22Rv1 (cell line): ENCODE results near the gene FAM234B.

Experiments used
- H3K27ac ChIP-seq: fragments of 450-650 bp; 2 replicates; pipeline ENCODE4 v1.5.1; 2017
- ZFX ChIP-seq: fragments of 450-650 bp; IDR thresholded peaks from 2 replicates; pipeline ENCODE4 v1.6.1; 2017; ENCODE audit warnings: antibody characterized with exemption, borderline replicate concordance
- TF ChIP-seq, protein P1 (sequence below): fragments of 450-650 bp; IDR thresholded peaks from 2 replicates; pipeline ENCODE4 v1.5.1; 2017; ENCODE audit warnings: mild to moderate bottlenecking

FAM234B gene

DNA sequence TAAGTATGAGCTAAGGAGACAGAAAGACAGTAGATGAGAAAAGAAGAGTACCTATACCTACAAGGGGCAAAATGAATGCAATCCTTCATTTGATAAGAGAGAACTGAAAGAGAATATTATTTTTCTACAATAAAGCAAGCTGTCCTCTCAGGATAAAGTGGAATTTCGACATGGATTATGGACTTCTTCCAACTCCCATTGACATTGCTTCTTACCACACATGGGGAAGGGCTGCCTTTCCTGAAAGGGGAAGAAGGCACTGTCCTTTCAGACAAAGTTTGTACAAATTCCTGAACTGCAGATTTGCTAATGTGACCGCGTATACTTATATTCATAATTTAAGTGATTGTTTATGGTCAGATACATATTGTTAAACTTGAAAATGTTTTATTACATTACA is 39.8 kb upstream of the FAM234B start:
- no peak overlapping the region for H3K27ac ChIP-seq

DNA sequence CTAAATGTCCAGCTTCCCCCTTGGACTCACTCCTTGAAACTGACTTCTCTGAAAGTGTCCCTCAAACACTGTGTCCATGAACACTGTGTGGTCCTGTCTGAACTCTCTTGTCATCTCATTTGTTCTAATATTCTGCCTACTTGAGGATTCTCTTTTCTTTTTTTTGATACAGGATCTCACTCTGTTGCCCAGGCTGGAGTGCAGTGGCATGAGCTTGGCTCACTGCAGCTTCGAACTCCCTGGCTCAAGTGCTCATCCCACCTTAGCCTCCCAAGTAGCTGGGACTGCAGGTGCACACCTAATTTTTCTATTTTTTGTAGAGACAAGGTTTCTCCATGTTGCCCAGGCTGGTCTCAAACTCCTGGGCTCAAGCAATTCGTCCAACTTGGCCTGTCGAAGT is 39.2 kb upstream of the FAM234B start:
- no peak for TF ChIP-seq ZFX
- TF ChIP-seq, protein P1, sequence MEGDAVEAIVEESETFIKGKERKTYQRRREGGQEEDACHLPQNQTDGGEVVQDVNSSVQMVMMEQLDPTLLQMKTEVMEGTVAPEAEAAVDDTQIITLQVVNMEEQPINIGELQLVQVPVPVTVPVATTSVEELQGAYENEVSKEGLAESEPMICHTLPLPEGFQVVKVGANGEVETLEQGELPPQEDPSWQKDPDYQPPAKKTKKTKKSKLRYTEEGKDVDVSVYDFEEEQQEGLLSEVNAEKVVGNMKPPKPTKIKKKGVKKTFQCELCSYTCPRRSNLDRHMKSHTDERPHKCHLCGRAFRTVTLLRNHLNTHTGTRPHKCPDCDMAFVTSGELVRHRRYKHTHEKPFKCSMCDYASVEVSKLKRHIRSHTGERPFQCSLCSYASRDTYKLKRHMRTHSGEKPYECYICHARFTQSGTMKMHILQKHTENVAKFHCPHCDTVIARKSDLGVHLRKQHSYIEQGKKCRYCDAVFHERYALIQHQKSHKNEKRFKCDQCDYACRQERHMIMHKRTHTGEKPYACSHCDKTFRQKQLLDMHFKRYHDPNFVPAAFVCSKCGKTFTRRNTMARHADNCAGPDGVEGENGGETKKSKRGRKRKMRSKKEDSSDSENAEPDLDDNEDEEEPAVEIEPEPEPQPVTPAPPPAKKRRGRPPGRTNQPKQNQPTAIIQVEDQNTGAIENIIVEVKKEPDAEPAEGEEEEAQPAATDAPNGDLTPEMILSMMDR = no peak
- no peak overlapping the region for H3K27ac ChIP-seq

More for the DNA sequence above, 39.8 kb upstream of the FAM234B start:
- no peak for TF ChIP-seq ZFX
- TF ChIP-seq, protein P1 = no peak

DNA sequence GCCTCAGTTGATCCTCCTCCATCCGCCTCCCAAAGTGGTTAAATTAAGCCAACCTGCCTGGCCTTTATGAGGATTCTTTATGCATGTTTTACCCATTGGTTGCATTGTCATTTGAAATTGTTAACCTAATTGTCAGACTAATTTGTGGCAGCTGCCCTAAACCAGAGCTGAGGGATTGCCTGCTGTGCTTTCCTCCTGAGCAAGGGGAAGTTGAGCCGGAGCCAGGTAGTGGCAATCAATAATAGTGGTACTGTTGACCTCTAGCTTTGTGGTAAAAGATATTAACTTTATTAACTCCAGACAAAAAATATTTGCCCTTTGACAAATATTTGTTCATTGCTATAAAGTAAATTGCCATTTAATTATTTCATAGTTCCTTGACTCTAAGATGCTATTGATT is 38.5 kb upstream of the FAM234B start:
- H3K27ac ChIP-seq = no peak overlapping the region
- TF ChIP-seq ZFX = no peak
- TF ChIP-seq, protein P1 = no peak

DNA sequence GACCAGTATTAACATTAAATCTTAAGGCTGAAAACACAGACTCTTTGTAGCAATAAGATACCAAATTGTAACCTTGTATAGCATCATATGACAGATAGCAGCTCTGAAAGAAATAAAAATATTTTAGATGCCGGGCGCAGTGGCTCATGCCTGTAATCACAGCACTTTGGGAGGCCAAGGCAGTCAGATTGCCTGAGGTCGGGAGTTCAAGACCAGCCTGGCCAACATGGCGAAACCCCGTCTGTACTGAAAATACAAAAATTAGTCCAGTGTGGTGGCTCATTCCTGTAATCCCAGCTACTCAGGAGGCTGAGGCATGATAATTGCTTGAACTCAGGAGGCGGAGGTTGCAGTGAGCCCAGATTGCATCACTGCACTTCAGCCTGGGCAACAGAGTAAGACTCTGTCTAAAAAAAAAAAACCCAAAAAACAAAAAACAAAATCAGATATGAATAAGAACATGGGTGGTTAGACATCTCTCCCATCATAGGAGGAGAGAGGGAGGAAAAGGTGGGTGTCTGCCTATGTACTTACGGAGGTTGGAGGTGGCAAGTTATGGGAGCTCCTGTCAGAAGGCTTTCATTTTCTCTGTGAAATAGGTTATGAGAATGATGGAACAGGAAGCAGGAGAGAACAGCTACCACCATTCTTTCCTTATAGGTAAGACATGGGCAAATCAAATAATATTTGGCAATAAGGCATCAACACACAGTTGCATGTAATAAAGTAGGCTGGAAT is 36.5 kb upstream of the FAM234B start:
- H3K27ac ChIP-seq = no peak overlapping the region
- no peak for TF ChIP-seq ZFX
- TF ChIP-seq, protein P1 = no peak

DNA sequence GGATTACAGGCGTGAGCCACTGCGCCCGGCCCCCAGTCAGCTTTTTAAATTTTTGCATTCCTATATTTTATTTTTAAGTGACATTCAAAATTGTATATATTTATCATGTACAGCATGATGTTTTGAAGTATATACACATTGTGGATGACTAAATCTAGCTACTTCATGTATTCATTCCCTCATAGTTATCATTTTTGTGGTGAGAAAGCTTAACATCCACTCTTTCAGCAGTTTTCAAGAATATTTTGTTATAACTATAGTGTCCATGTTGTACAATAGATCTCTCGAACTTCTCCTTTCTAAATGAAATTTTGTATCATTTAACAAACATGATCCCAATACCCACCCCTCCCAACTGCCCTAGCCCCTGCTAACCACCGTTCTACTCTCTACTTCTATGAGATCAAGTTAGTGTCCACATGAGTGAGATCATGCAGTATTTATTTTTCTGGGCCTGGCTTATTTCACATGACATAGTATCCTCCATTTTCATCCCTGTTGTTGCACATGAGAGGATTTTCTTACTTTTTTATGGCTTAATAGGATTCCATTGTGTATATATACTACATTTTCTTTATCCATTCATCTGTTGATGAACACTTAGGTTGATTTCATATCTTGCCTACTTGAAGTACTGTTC is 35.3 kb upstream of the FAM234B start:
- no peak overlapping the region for H3K27ac ChIP-seq
- TF ChIP-seq ZFX = no peak

DNA sequence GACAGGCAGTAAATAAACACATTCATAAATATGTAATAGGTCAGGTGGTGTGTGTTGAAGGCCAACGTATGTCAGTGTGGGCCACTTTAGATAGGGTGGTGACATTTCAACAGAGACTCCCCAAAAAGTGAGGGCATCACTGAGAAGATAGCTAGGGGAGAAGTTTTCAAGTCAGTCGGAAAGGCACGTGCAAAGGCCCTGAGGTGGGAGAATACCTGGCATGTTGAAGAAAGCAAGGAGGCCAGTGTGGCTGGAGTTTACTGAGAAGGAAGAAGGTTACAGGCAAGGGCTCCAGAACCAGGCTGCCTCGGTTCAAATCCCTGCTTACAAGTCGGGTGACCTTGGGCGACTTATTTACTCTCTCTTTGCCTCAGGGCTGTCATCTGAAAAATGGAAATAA is 33.1 kb upstream of the FAM234B start:
- H3K27ac ChIP-seq = no peak overlapping the region
- TF ChIP-seq, protein P1 = no peak
- no peak for TF ChIP-seq ZFX

DNA sequence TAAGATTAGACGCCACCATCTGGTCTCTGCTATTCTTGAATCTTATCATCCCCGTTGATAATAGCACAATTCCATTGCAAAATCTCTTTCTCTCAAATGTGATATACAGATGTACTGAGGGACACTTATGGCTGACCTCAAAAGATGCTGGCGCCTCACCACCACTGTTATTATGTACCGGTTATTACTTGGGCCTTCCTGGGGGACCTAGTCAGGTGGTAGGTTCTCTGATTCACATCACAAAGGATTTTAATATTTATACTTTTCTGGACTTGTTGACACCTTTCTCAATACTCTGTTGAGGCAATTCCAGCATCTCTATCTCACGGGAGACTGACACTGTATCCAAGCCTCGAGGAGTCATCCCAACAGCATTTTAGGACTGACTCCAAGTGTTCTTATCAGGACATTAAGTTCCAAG is 21.3 kb upstream of the FAM234B start:
- no peak overlapping the region for H3K27ac ChIP-seq
- no peak for TF ChIP-seq ZFX
- TF ChIP-seq, protein P1 = no peak
